Common myeloid progenitor, CD34-positive (primary cell): ENCODE results near the gene EMCN.
"Not testable (repeated sequence)": the region's sequence is repeated elsewhere in the genome, so short reads cannot be mapped to it uniquely, and the experiment has no call there.

ENCODE experiments used
- CTCF ChIA-PET: fragments of 350-600 bp; sonication (Branson Sonifier 250); formaldehyde crosslinking; loops from one replicate; lab custom pipeline; 2021; ENCODE audit warnings: antibody characterized with exemption; lab: Charles Lee
- POLR2A ChIA-PET: fragments of 350-600 bp; sonication (Branson Sonifier 250); formaldehyde crosslinking; loops from one replicate; lab custom pipeline; 2021; ENCODE audit warnings: antibody characterized with exemption; lab: Charles Lee
- DNase-seq, 3 donors: peaks; one replicate each; pipeline versions ENCODE4 v3.0.0 to v3.0.0-alpha.2; 2013
- H3K27ac ChIP-seq, 2 experiments: 1 replicate in 1 of 2; 2 replicates in 1 of 2; pipeline ENCODE4 v1.7.0; 2013; ENCODE audit warnings: inconsistent platforms in 2 of 2, low read length in 2 of 2, mild to moderate bottlenecking in 2 of 2, low read depth in 1 of 2, moderate library complexity in 1 of 2; ENCODE audit not compliant: severe bottlenecking in 2 of 2, insufficient read depth in 1 of 2, poor library complexity in 1 of 2
- H3K27me3 ChIP-seq, 5 experiments: replicated peaks in 2 of 5; 1 replicate in 3 of 5; 2 replicates in 2 of 5; pipeline versions ENCODE4 v1.6.1 to v1.7.0; 2013; ENCODE audit warnings: low read length in 4 of 5, mild to moderate bottlenecking in 2 of 5, moderate library complexity in 2 of 5, inconsistent platforms in 1 of 5; ENCODE audit not compliant: insufficient read depth in 5 of 5, control insufficient read depth in 4 of 5
- H3K36me3 ChIP-seq, 4 experiments: 1 replicate in 2 of 4; 2 replicates in 2 of 4; pipeline versions ENCODE4 v1.6.1 to v1.7.0; 2013; ENCODE audit warnings: low read length in 3 of 4, control low read depth in 1 of 4, mild to moderate bottlenecking in 1 of 4; ENCODE audit not compliant: control insufficient read depth in 4 of 4, insufficient read depth in 4 of 4
- H3K4me1 ChIP-seq, 4 experiments: 1 replicate in 3 of 4; 2 replicates in 1 of 4; pipeline versions ENCODE4 v1.6.1 to v1.7.1; 2013; ENCODE audit warnings: low read length in 3 of 4, mild to moderate bottlenecking in 3 of 4, control low read depth in 1 of 4, inconsistent platforms in 1 of 4, moderate library complexity in 1 of 4; ENCODE audit not compliant: control insufficient read depth in 4 of 4, insufficient read depth in 4 of 4; ENCODE audit errors: control extremely low read depth in 1 of 4
- H3K4me3 ChIP-seq, 7 experiments: 1 replicate in 4 of 7; 2 replicates in 3 of 7; pipeline versions ENCODE4 v1.5.1 to v1.7.0; 2013; ENCODE audit warnings: mild to moderate bottlenecking in 7 of 7, low read length in 6 of 7, moderate library complexity in 6 of 7, inconsistent platforms in 2 of 7, low read depth in 2 of 7, control low read depth in 1 of 7; ENCODE audit not compliant: insufficient read depth in 4 of 7, control insufficient read depth in 1 of 7; ENCODE audit errors: extremely low read depth in 1 of 7
- H3K9me3 ChIP-seq, 5 experiments: 1 replicate in 4 of 5; 2 replicates in 1 of 5; pipeline versions ENCODE4 v1.6.1 to v1.7.1; 2013; ENCODE audit warnings: low read length in 4 of 5, mild to moderate bottlenecking in 2 of 5, inconsistent platforms in 1 of 5, low read depth in 1 of 5, moderate library complexity in 1 of 5; ENCODE audit not compliant: control insufficient read depth in 4 of 5, insufficient read depth in 2 of 5; ENCODE audit errors: control extremely low read depth in 1 of 5
- WGBS: methylation state at CpG from one replicate; pipeline ENCODE4 v1.1.5; 2013; ENCODE audit not compliant: insufficient coverage; 5-methylcytosine and 5-hydroxymethylcytosine counted together

EMCN gene

GRCh38 chr4:100545427-100545826 lies 27.6 kb upstream of the EMCN start:
- Histone ChIP-seq H3K4me1 (peaks cover 0 to 10% (median 5%) of the 10 kb centered on the region in 4 experiments), H3K9me3 (peaks cover 0 to 4% (median 0%) of the 10 kb centered on the region in 5 experiments), H3K4me3 (no peak overlapping the region), H3K27me3 (peaks cover 0 to 24% (median 8%) of the 10 kb centered on the region in 5 experiments), H3K36me3 (no peaks in the 10 kb centered on the region), H3K27ac (no peak overlapping the region)
- DNase-seq, result no peak
- WGBS, result 100% methylated on average over 5 of the region's 5 CpGs
- POLR2A ChIA-PET, result interaction anchor here (0.6 kb wide), 1 partner anchor 97 kb away, joined by 4 read pairs; no protein-coding TSS in a partner anchor
- CTCF ChIA-PET, result no interaction called here

- peak in 2 of 3 donors; percentile 50 to 67 for DNase-seq
- Histone ChIP-seq H3K4me1 (peaks cover 16 to 25% (median 20%) of the 10 kb centered on the region in 4 experiments), H3K4me3 (no peak overlapping the region), H3K27me3 (peaks cover 0 to 26% (median 6%) of the 10 kb centered on the region in 5 experiments), H3K9me3 (peaks cover 0 to 3% (median 0%) of the 10 kb centered on the region in 5 experiments), H3K36me3 (no peaks in the 10 kb centered on the region), H3K27ac (no peak overlapping the region)
- POLR2A ChIA-PET, result interaction anchor here (0.5 kb wide), 1 partner anchor 75 kb away, joined by 3 read pairs; no protein-coding TSS in a partner anchor
- CTCF ChIA-PET, result no interaction called here
Measured at GRCh38 chr4:100540131-100540530, 22.3 kb upstream of the EMCN start.

- ChIA-PET CTCF (interaction anchor here (1.7 kb wide), 1 partner anchor 10 kb away, joined by 3 read pairs; no protein-coding TSS in a partner anchor), POLR2A (no interaction called here)
- H3K4me3 ChIP-seq, result peak overlapping the region in 2 of 7 experiments; percentile 5 to 13
- peaks cover 0 to 3% (median 0%) of the 10 kb centered on the region in 5 experiments for H3K9me3 ChIP-seq
- WGBS, result 0% methylated on average over 4 of the region's 4 CpGs
- no peak overlapping the region for H3K27ac ChIP-seq
- no peaks in the 10 kb centered on the region for H3K36me3 ChIP-seq
- peaks cover 0 to 26% (median 6%) of the 10 kb centered on the region in 5 experiments for H3K27me3 ChIP-seq
- peaks cover 16 to 25% (median 20%) of the 10 kb centered on the region in 4 experiments for H3K4me1 ChIP-seq
- DNase-seq, result peak; percentile 53 to 91 (median 79)
Measured at GRCh38 chr4:100539706-100540105, 21.9 kb upstream of the EMCN start.

DNA sequence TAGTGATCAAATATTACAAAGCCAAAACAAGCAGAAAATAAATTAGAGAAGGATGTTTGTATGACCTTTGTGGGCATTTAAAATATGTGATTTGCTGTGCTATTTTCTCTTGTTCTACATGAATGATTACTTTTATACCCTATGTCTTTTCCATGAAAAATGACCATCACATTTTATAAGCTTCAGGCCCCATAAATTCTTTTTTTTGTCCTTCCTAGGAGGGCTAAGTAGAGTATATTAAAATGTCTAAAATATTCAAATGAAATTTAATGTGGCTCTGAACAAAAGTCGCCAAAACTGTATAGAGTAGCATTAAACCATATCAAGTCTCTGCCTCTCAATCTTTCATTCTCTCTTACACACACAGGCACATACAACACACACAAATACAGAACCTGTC lies 15.9 kb upstream of the EMCN start:
- no peak for DNase-seq
- peaks cover 0 to 11% (median 4%) of the 10 kb centered on the region in 4 experiments for H3K4me1 ChIP-seq
- no peak overlapping the region for H3K4me3 ChIP-seq
- H3K36me3 ChIP-seq, result no peaks in the 10 kb centered on the region
- CTCF ChIA-PET, result no interaction called here
- WGBS, result 80% methylated on average over 1 of the region's 1 CpG
- POLR2A ChIA-PET, result no interaction called here
- H3K27me3 ChIP-seq, result peaks cover 0 to 7% (median 0%) of the 10 kb centered on the region in 5 experiments
- H3K9me3 ChIP-seq, result peaks cover 0 to 8% (median 0%) of the 10 kb centered on the region in 5 experiments
- H3K27ac ChIP-seq, result no peak overlapping the region

DNA sequence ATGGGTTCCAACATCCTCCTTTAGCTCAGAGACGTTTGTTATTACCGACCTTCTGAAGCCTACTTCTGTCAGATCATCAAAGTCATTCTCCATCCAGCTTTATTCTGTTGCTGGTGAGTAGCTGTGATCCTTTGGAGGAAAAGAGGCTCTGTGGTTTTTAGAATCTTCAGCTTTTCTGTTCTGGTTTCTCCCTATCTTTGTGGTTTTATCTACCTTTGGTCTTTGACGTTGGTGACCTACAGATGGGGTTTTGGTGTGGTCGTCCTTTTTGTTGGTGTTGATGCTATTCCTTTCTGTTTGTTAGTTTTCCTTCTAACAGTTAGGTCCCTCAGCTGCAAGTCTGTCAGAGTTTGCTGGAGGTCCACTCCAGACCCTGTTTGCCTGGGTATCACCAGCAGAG lies 12.3 kb upstream of the EMCN start:
- CTCF ChIA-PET, H3K27ac ChIP-seq, H3K4me3 ChIP-seq, H3K4me1 ChIP-seq, POLR2A ChIA-PET, DNase-seq, H3K36me3 ChIP-seq, H3K9me3 ChIP-seq, H3K27me3 ChIP-seq: not testable (repeated sequence)
- 100% methylated on average over 2 of the region's 4 CpGs for WGBS

DNA sequence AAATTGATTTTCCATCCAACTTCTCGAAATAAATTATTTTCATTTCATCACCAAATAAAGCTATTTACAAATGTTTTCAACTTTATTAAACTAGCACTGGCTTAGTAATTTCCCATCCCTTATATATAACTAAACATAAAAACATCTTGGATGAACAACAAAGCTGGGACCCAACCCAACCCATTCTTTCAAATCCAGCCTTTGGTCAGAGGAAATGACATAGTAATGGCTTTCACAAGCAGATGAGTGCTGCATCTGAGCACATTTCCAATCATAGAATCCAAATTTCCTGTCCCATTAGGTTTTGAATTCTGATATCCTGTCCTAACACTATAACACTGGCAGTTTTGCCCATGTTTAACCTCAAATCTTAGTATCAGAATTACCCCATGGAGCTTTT lies 7.9 kb upstream of the EMCN start:
- ChIA-PET CTCF (no interaction called here), POLR2A (no interaction called here)
- Histone ChIP-seq H3K4me3 (no peak overlapping the region), H3K4me1 (no peaks in the 10 kb centered on the region), H3K27me3 (no peaks in the 10 kb centered on the region), H3K36me3 (no peaks in the 10 kb centered on the region), H3K9me3 (peaks cover 0 to 4% (median 0%) of the 10 kb centered on the region in 5 experiments), H3K27ac (no peak overlapping the region)
- 33% methylated on average over 1 of the region's 1 CpG for WGBS
- no peak for DNase-seq

- Histone ChIP-seq H3K4me3 (peak overlapping the region in 1 of 7 experiments; percentile 77), H3K36me3 (no peaks in the 10 kb centered on the region), H3K27ac (no peak overlapping the region), H3K27me3 (no peaks in the 10 kb centered on the region), H3K4me1 (peaks cover 3 to 44% (median 15%) of the 10 kb centered on the region in 4 experiments), H3K9me3 (no peaks in the 10 kb centered on the region)
- ChIA-PET CTCF (interaction anchor here (0.8 kb wide), 1 partner anchor 12 kb away, joined by 3 read pairs; no protein-coding TSS in a partner anchor), POLR2A (no interaction called here)
- peak in 1 of 3 donors; percentile 50 for DNase-seq
- WGBS, result 28% methylated on average over 2 of the region's 2 CpGs
Measured at GRCh38 chr4:100519205-100519604, 1.4 kb upstream of the EMCN start.
